Activated gamma-delta T cell treated with Interleukin-2 at 50 U/mL for 16 hours (primary cell): Measurements from ENCODE around the gene AP2A1.

Experiments
- DNase-seq: peaks from one replicate; pipeline ENCODE4 v3.0.0-alpha.2; 2020

The AP2A1 gene

GRCh38 chr19:49843265-49843664, 76.5 kb downstream of the AP2A1 start:
- DNase-seq, result no peak

- DNase-seq, result no peak
Observed at GRCh38 chr19:49844138-49845095, 77.6 kb downstream of the AP2A1 start.

GRCh38 chr19:49845414-49845813, 78.6 kb downstream of the AP2A1 start:
- DNase-seq, result no peak

GRCh38 chr19:49846408-49846807, 79.6 kb downstream of the AP2A1 start:
- no peak for DNase-seq

GRCh38 chr19:49847731-49848696, 81.2 kb downstream of the AP2A1 start:
- DNase-seq, result no peak

GRCh38 chr19:49848938-49849337, 82.1 kb downstream of the AP2A1 start:
- DNase-seq, result no peak

- no peak for DNase-seq
Observed at GRCh38 chr19:49849433-49850220, 82.8 kb downstream of the AP2A1 start.

GRCh38 chr19:49850221-49850486, 83.4 kb downstream of the AP2A1 start:
- no peak for DNase-seq

GRCh38 chr19:49850487-49851342, 83.9 kb downstream of the AP2A1 start, which contains the start of gene PTOV1:
TSS of gene PTOV1 (plus strand) at chr19:49851159.
- DNase-seq, result peak; percentile 84

- DNase-seq, result peak; percentile 26
Observed at GRCh38 chr19:49851456-49852259, 84.9 kb downstream of the AP2A1 start.

- no peak for DNase-seq
Observed at GRCh38 chr19:49852631-49853126, 85.9 kb downstream of the AP2A1 start.

- no peak for DNase-seq
Observed at GRCh38 chr19:49853852-49854377, 87.1 kb downstream of the AP2A1 start.

- DNase-seq, result no peak
Observed at GRCh38 chr19:49854378-49855263, 87.8 kb downstream of the AP2A1 start.

- no peak for DNase-seq
Observed at GRCh38 chr19:49855277-49855675, 88.5 kb downstream of the AP2A1 start.

- no peak for DNase-seq
Observed at GRCh38 chr19:49855676-49856573, 89.1 kb downstream of the AP2A1 start.

- DNase-seq, result no peak
Observed at GRCh38 chr19:49856574-49857021, 89.8 kb downstream of the AP2A1 start.
